Cardiac septum (tissue), 1 donor: ENCODE measurements around the gene TXNDC17. TPM values are rescaled to one million over a fixed set of nuclear protein-coding genes. Genes with fewer than 3 reads are reported as not detected.
"Not testable (repeated sequence)": the region's sequence is repeated elsewhere in the genome, so short reads cannot be mapped to it uniquely, and the experiment has no call there.

Source experiments
- DNase-seq: peaks from one replicate; pipeline ENCODE4 v3.0.0-alpha.2; 2020; ENCODE audit warnings: low spot score
- intact Hi-C: fragments of 100-400 bp; cut with DNase I; formaldehyde crosslinking; loops from one replicate; pipeline ENCODE4 v1.14.0; 2022
- long read RNA-seq: library from polyadenylated mRNA; unstranded; transcript quantifications from one replicate; pipeline ENCODE4 v2.0.0, GENCODE V29; 2021
- total RNA-seq: library from RNA; stranded (reverse); fragmentation: NEBNext Ultra II Directional; extraction: Animal tissue kit (Norgen Biotek cat#: 25700); gene quantifications from one replicate; pipeline ENCODE4 v1.2.1, GENCODE V29; 2021
- donor health status: DM: no; HTN: no; CAD: no.

The TXNDC17 gene
- total RNA-seq: 51.0 TPM
- long read RNA-seq, transcript TXNDC17-201 (4 exons, 2,219 nt): major isoform, 37 of 44 reads
- long read RNA-seq, partial matches to known transcripts: 1 of 44 reads
- long read RNA-seq, other reads (novel, unspliced or antisense): 1 of 44 reads

GRCh38 chr17:6640536-6641246, at the start of gene TXNDC17, which contains the start of gene KIAA0753:
TXNDC17 (plus strand) TSS chr17:6641060; CDS start chr17:6641083, 23 bp downstream.
KIAA0753 (minus strand) TSS chr17:6640711; CDS start chr17:6635103, 5,608 bp downstream.
- intact Hi-C loops: loop anchor here (1.0 kb wide), 1 partner anchor 11 kb away; the partner anchor contains the start of genes C17orf100 and MED31
- peak; percentile 97 for DNase-seq

- DNase-seq: no peak
Measured at GRCh38 chr17:6591599-6592158, 49.2 kb upstream of the TXNDC17 start.

GRCh38 chr17:6592173-6592572, 48.7 kb upstream of the TXNDC17 start:
- intact Hi-C loops: no loop called here

More at GRCh38 chr17:6591599-6592158, 49.2 kb upstream of the TXNDC17 start:
- intact Hi-C loops: no loop called here

DNA sequence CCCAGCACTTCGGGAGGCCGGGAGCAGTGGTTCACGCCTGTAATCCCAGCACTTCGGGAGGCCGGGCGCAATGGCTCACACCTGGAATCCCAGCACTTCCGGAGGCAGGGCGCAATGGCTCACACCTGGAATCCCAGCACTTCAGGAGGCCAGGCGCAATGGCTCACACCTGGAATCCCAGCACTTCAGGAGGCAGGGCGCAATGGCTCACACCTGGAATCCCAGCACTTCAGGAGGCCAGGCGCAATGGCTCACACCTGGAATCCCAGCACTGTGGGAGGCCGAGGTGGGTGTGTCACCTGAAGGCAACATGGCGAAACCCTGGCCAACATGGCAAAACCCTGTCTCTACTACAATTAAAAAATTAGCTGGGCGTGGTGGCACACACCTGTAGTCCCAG, 47.5 kb upstream of the TXNDC17 start:
- DNase-seq, intact Hi-C loops: not testable (repeated sequence)

More at GRCh38 chr17:6592173-6592572, 48.7 kb upstream of the TXNDC17 start:
- DNase-seq: no peak

GRCh38 chr17:6596081-6596480, 44.8 kb upstream of the TXNDC17 start:
- intact Hi-C loops: no loop called here
- no peak for DNase-seq

DNA sequence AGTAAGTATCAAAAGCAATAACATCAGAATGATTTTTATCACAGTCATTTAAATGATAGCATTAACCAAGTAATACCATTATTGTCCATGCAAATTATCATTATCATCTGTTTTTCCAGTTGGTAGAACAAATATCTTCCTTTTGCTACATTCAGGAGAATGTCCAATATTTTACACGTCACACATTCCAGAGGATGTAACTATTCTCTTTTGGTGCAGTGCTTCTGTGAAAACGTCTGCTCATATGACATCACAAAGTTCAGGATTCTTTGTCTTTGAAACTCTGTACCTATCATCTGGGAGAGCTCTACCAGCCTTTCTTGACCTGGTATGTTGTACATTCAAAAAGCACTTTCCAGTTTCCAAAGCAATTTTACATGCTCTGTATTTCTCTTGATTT, 44.3 kb upstream of the TXNDC17 start:
- no peak for DNase-seq
- intact Hi-C loops: no loop called here

DNA sequence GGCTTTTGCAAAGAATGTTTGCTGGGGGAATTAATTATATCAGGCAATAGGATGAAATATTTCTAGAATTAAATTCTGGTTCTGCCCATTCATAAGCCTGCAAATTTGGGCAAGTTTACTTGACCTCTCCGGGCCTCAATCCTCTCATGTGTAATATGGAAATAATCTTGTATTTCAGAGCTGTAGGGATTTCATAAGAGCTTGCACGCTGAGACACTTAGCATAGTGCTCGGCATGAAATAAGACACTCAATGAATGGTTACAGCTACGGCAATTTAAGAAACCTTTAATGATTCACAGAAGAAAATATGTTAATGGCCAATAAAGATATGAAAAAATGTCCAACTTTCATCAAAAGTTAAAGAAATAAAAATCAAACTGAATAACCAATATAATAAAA, 43.9 kb upstream of the TXNDC17 start:
- intact Hi-C loops: no loop called here
- no peak for DNase-seq

DNA sequence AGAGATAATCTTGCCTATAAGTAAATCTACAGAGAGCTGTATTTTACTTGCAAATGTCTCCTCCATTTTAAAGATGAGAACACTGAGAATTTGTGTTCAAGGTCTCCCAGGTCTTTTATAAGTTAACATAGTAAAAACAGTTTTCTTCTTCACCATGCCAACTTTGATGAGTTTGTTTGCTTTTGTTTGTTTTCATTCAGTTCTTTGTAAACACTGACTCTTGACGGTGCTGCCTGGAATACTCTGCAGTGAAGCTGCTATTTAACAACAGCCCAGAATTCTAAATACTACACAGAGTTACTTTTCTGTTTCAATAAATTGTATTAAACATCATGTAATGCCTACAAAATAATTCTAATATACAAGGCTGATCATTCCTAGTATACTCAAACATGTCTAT, 43.1 kb upstream of the TXNDC17 start:
- intact Hi-C loops: no loop called here
- DNase-seq: no peak

GRCh38 chr17:6599364-6599763, 41.5 kb upstream of the TXNDC17 start:
- intact Hi-C loops: no loop called here
- no peak for DNase-seq

GRCh38 chr17:6602141-6602540, 38.7 kb upstream of the TXNDC17 start:
- DNase-seq: no peak
- intact Hi-C loops: no loop called here

- intact Hi-C loops: no loop called here
Measured at GRCh38 chr17:6603744-6604325, 37.0 kb upstream of the TXNDC17 start.

GRCh38 chr17:6605142-6605541, 35.7 kb upstream of the TXNDC17 start:
- no peak for DNase-seq
- intact Hi-C loops: no loop called here

More at GRCh38 chr17:6603744-6604325, 37.0 kb upstream of the TXNDC17 start:
- DNase-seq: no peak

GRCh38 chr17:6608321-6608720, 32.5 kb upstream of the TXNDC17 start:
- no peak for DNase-seq
- intact Hi-C loops: no loop called here

DNA sequence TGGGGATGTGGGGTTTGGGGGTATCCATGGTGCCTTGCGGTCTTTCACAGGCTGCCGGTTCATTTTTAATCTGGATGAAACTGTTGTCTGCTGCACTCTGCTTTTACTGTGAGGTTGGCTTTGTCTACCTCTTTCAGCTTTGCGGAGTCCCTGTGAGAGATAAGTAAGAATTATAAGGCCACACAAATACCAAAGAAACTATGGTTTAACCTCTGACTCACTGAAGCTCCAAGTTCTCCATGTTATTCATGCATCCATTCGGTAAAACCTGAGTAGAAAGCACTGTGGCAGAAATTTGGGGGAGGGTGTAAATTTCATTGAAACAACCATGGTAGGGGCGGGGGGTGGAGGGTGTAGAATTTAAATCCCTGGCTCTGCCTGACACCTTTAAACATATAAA, 30.8 kb upstream of the TXNDC17 start:
- no peak for DNase-seq
- intact Hi-C loops: no loop called here

GRCh38 chr17:6611231-6611630, 29.6 kb upstream of the TXNDC17 start:
- intact Hi-C loops: no loop called here
- no peak for DNase-seq

GRCh38 chr17:6623941-6624340, 16.9 kb upstream of the TXNDC17 start:
- no peak for DNase-seq
- intact Hi-C loops: no loop called here

DNA sequence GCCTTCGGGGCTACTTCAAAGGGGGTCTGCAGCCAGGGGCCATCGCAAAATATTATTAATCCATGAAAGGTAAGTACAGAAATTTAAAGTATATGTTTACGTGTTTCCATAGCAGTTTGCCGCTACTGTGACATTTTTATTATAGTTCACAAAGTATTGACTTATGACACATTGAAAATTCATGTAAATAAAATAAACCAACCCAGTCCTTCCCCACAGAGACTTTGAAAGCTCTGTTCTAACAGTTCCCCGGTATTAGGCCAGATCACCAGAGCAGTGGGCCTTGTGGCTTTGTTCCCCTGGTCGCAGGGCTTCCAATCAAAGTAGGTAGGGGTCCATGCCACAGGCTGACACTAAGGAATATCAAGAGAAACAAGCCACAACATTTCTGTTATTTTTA, 14.2 kb upstream of the TXNDC17 start:
- DNase-seq: no peak
- intact Hi-C loops: no loop called here

DNA sequence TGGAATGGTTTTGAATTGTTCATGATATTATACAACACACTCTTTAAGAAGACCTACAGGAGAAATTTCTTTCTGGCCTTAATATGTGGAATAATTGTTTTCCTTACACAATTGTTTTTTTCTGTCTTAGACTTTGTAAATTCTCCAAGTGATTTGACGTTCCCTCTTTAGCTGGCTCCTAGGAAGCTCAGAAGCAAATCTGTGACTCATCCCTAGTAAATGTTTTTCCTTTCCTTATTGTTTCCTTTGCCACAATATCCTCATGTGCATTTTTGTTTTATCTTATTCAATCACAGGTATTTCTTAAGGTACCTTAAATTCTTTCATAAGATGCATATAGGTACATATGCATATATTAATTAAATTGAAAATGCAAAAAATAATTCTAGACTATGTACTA, 13.8 kb upstream of the TXNDC17 start:
- DNase-seq: no peak
- intact Hi-C loops: no loop called here

DNA sequence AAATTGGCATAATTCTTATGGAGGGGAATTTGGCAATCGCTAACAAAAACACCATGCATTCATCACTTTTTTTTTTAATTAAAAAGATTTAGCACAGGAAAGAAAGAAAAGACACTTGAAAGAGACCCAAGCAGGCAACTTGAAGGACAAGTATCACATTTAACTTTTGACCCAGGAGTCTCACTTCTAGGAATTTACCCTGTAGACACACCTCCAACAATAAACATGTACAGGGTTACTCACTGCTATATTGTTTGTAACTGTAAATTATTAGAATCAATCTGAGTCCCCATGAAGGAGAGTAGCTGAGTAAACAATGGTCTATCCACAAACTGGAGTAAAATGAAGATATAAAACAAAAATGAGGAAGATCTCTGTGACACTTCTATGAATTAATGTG, 10.5 kb upstream of the TXNDC17 start:
- DNase-seq: no peak
- intact Hi-C loops: no loop called here

GRCh38 chr17:6632530-6632929, 8.3 kb upstream of the TXNDC17 start:
- DNase-seq: no peak
- intact Hi-C loops: no loop called here

- intact Hi-C loops: no loop called here
- DNase-seq: no peak
Measured at GRCh38 chr17:6633263-6633662, 7.6 kb upstream of the TXNDC17 start.
